Measurements from ENCODE around the gene WDPCP.
"Not testable (repeated sequence)": the region's sequence is repeated elsewhere in the genome, so short reads cannot be mapped to it uniquely, and the experiment has no call there.

WDPCP gene

GRCh38 chr2:63374341-63374740 is 213.9 kb downstream of the WDPCP start:
- DNase-seq (ENCODE audit: extremely low read depth in 1 of 2, low read depth in 1 of 2): no peak

- DNase-seq (ENCODE audit: extremely low read depth in 1 of 2, low read depth in 1 of 2): no peak
Measured at GRCh38 chr2:63372549-63372948, 215.7 kb downstream of the WDPCP start.

- DNase-seq (ENCODE audit: extremely low read depth in 1 of 2, low read depth in 1 of 2): no peak
Measured at GRCh38 chr2:63369146-63369545, 219.1 kb downstream of the WDPCP start.

DNA sequence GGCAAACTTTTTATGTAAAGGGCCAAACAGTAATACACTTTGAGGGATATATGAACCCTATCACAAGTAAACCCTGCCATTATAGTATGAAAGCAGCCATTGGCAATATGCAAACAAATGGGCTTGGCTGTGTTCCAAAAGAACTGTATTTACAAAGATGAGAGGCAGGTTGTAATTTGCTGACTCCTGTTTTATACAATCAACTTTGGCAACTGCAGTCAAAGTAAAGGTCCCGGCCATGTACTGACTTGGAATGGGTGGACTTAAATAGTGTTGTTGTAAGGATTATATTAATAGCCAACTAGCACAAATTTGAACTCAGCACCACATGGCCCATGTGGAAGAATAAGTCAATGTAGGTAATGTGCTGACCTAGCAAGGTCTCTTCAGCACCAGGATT is 223.4 kb downstream of the WDPCP start:
- DNase-seq (ENCODE audit: extremely low read depth in 1 of 2, low read depth in 1 of 2): no peak

DNA sequence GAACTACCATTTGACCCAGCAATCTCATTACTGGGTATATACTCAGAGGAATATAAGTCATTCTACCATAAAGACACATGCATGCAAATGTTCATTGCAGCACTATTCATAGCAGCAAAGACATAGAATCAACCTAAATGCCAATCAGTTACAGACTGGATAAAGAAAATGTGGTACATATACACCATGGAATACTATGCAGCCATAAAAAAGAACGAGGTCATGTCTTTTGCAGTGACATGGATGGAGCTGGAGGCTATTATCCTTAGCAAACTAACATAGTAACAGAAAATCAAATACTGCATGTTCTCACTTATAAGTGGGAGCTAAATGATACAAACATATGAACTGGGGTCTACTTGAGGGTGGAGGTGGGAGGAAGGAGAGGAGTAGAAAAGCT is 230.6 kb downstream of the WDPCP start:
- not testable (repeated sequence) for DNase-seq (ENCODE audit: extremely low read depth in 1 of 2, low read depth in 1 of 2)

DNA sequence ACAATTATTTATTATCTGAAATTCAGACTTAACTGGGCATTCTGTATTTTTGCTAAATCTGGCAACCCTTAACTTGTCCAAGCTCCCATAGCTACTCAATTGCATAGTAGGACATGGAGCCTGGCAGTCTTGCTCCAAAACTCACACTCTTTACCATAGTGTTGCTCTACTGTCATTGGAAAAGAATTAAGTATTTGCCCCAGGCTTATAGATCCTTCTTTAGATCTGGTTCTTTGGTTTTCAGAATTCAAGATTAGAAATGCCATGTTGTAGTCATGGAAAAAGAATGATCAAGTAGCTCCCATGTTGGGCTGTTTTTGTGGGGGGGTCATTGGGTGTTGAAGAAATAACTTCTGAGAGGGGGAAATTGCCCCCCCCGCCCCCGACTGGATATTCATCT is 240.9 kb downstream of the WDPCP start:
- DNase-seq (ENCODE audit: extremely low read depth in 1 of 2, low read depth in 1 of 2): no peak

DNA sequence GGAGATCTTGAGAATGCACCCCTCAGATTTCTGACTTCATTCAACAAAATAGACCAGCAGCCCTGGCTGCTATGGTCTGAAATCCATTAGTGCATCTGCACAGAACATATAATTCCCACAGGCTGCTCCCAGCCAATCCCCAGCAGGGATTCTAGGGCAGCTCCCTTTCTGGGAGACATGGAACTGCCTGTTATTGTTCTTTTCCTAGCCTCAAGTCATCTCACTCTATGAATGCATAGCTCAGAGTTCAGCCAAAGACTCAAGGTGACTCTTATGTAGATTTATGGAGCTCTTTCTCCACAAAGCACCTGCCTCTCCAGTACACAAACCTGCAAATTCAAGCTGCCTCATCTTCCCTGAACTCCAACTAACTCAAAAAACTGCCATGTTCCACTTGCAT is 241.9 kb downstream of the WDPCP start:
- no peak for DNase-seq (ENCODE audit: extremely low read depth in 1 of 2, low read depth in 1 of 2)

DNA sequence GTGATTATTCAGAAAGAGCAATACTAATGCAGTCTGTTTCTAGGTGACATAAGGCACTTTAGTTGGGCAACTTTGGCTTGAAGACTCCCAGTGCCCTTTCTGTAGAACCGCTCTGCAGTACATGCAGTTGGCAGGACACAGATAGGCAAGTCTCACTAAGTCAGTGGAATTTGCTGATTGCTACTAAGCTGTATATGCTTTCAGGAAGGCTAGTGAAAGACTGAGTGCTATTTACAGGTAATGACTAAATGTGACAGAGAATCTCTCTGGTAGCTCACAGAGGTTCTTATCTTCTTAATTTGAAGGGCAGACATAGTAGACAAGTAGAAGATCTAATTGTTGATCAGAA is 243.0 kb downstream of the WDPCP start:
- no peak for DNase-seq (ENCODE audit: extremely low read depth in 1 of 2, low read depth in 1 of 2)

DNA sequence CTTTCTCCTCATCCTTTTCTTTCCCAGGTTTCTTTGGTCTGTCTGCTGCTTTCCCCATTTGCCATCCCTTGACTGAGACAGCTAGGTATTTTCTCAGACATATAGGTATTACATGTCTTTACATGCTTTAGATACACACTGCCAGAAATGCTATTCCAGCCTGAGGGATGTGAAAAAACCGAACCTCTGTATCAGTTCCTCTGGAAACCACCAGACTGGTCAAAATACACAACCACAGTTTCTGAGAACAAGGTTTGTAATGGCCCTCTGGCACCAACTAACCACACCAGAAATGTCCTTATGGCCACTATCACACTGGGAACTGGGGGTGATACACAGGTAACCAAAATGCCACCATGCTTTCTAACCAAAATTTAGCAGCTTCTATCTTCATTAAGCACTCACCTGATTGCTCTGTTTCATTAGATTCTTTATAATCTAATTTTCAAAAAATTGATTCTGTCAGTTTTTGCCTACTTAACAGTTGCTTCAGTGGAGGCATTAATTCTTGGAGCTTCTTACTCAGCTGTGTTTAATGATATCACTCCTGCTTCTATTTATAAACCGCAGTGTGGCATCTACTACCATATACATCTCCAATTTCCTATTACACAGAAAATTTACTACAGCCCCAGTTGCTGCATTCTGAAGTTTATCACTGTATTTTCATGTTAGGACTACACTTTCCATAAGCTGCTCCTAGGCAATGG is 243.5 kb downstream of the WDPCP start:
- no peak for DNase-seq (ENCODE audit: extremely low read depth in 1 of 2, low read depth in 1 of 2)

DNA sequence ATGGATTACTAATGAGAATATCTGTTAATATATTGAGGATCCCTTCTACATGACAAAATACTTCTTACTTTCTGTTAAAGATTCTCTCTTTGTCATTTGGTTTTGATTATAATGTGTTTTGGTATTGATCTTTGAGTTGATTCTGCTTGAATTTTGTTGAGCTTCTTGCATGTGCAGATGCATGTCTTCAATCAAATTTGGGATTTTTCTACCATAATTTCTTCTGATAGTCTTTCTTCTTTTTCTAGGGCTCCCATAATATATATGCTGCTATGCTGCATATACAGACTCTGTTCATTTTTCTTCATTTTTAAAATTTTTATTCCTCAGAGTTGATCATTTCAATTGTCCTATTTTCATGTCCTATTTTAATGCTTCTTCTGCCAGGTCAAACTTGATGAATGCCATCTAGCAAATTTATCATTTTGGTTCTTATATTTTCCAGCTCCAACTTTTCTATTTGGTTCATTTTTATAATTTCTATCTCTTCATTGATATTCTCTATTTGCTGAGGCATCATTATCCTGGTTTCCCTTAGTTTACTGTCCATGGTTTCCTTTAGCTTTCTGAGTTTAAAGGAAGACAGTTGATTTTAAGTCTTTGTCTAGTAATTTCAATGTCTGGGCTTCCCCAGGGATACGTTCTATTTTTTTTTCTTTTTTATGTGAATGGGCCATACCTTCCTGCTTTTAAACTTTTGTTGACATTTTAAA is 244.7 kb downstream of the WDPCP start:
- DNase-seq (ENCODE audit: extremely low read depth in 1 of 2, low read depth in 1 of 2): no peak

- no peak for DNase-seq (ENCODE audit: extremely low read depth in 1 of 2, low read depth in 1 of 2)
Measured at GRCh38 chr2:63340443-63340842, 247.8 kb downstream of the WDPCP start.

GRCh38 chr2:63334910-63335309 is 253.4 kb downstream of the WDPCP start:
- DNase-seq (ENCODE audit: extremely low read depth in 1 of 2, low read depth in 1 of 2): no peak

DNA sequence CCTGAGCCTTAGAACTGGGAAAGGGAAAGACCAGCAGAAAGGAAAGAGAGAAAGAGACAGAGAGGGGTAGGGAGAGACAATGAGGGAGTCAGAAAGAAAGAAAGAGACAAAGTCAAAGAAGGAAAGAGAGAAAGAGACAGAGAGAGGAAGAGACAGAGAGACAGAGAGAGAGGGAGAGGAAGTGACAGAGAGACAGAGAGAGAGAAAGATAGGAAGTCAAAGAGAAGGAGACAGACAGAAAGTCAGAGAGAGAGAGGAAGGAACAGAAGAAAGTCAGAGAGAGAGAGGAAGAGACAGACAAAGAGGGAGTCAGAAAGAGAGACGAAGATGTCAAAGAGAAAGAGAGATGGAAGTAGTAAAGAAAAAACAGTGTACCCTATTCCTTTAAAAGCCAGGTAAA is 261.8 kb downstream of the WDPCP start:
- DNase-seq (ENCODE audit: extremely low read depth in 1 of 2, low read depth in 1 of 2): no peak

DNA sequence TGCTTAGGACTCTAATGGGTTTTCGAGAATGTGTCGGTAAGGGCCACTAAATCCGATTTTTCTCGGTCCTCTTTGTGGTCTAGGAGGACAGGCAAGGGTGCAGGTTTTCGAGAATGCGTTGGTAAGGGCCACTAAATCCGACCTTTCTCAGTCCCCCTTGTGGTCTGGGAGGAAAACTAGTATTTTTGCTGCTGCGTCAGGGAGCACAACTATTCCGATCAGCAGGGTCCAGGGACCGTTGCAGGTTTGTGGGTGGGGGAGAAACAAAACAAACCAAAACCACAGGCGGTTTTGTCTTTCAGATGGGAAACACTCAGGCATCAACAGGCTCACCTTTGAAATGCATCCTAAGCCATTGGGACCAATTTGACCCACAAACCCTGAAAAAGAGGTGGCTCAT is 264.6 kb downstream of the WDPCP start:
- DNase-seq (ENCODE audit: extremely low read depth in 1 of 2, low read depth in 1 of 2): not testable (repeated sequence)

- not testable (repeated sequence) for DNase-seq (ENCODE audit: extremely low read depth in 1 of 2, low read depth in 1 of 2)
Measured at GRCh38 chr2:63321973-63322372, 266.3 kb downstream of the WDPCP start.

DNA sequence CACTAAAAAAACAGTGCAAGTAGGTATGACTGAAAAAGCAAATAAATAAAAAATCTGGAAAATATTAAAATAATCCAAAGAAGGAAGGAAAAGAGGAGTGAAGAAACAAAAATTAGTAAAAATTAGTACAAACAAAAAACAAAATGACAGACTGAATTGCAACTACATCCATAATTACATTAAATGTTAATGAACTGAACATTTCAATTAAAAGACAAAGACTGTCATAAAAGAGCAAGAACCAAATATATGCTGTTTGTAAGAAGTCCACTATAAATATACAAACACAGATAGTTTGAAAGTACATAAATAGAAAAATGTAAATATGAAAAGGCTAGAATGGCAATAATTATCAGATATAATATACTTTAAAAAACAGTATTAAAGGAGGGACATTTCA is 267.6 kb downstream of the WDPCP start:
- no peak for DNase-seq (ENCODE audit: extremely low read depth in 1 of 2, low read depth in 1 of 2)

DNA sequence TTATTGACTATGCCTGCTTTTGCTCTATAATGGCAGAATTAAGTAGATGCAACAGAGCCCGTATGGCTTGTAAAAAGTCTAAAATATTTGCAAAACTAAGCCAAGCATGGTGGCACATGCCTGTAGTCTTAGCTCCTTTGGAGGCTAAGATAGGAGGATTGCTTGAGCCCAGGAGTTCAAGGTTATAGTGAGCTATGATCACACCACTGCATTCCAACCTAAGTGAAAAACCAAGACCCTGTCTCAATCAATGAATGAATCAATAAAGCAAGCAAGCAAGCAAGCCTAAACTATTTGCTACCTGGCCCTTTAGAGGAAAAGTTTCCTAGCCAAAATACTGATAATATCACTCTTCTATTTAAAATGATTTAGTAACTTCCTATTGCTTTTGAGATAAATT is 277.7 kb downstream of the WDPCP start:
- no peak for DNase-seq (ENCODE audit: extremely low read depth in 1 of 2, low read depth in 1 of 2)

DNA sequence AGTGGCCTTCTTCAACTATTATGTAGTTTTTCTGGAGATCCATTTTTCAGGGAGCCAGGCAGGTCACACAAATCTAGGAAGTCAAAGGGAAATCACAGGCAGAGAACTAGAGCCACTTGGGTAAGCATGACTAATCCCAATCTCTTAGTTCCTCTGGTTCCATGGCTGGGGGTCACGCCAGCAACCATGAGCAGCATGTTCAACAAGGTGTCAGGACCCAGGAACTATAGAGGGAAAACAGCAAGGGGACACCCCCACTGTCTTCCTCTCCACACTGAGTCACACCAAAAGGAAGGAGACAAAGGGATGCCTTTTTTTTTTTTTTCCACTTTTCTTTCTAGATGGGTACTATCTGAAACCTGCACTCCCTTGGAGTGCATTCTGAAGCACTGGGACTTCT is 286.8 kb downstream of the WDPCP start:
- no peak for DNase-seq (ENCODE audit: extremely low read depth in 1 of 2, low read depth in 1 of 2)

DNA sequence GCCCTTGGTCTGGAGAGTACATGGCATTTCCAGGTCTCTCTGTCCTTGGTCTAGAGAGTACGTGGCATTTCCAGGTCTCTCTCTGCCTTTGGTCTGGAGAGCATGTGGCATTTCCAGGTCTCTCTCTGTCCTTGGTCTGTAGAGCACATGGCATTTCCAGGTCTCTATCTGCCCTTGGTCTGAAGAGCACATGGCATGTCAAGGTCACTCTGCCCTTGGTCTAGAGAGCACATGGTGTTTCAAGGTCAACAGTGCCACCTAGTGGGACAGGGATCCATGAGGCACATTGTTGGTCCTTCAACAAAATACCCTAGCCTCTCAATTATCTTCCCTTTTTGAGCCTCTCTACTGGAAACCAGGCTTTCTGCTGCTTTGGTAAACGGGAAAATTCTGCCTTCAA is 287.4 kb downstream of the WDPCP start:
- DNase-seq (ENCODE audit: extremely low read depth in 1 of 2, low read depth in 1 of 2): no peak

GRCh38 chr2:63287956-63288355 is 300.3 kb downstream of the WDPCP start:
- DNase-seq (ENCODE audit: extremely low read depth in 1 of 2, low read depth in 1 of 2): no peak

DNA sequence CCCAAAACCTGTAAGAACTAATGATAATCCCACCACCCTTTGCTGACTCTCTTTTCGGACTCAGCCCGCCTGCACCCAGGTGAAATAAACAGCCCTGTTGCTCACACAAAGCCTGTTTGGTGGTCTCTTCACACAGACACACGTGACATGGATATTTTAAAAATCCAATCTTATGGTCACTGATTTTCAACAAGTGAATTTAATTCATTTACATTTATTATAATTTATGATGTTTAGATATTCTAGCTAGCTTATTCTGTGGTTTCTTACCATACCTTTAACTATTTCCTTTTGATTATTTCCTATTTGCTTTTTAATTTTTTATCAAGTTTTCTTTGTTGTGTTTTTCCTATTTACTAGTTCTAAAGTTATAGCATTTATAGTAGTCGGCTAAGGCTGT is 301.8 kb downstream of the WDPCP start:
- DNase-seq (ENCODE audit: extremely low read depth in 1 of 2, low read depth in 1 of 2): not testable (repeated sequence)

- no peak for DNase-seq (ENCODE audit: extremely low read depth in 1 of 2, low read depth in 1 of 2)
Measured at GRCh38 chr2:63283273-63283672, 305.0 kb downstream of the WDPCP start.

- DNase-seq (ENCODE audit: extremely low read depth in 1 of 2, low read depth in 1 of 2): no peak
Measured at GRCh38 chr2:63272560-63272959, 315.7 kb downstream of the WDPCP start.

Data from stimulated activated CD8-positive, alpha-beta memory T cell treated with anti-CD3 and anti-CD28 coated beads, Interleukin-7, amount 100 ng/mL, for 48 hours (primary cell).